ENCODE results near the gene PRKAG2. TPM values are rescaled to one million over a fixed set of nuclear protein-coding genes. Genes with fewer than 3 reads are reported as not detected.

PRKAG2 gene
- total and polyA plus RNA-seq, 4 donors, result 3.6 to 25.1 (median 16.8) TPM

GRCh38 chr7:151560243-151560642 is 316.7 kb downstream of the PRKAG2 start:
- WGBS, result 94% methylated on average over 9 of the region's 9 CpGs
- no peak for DNase-seq (ENCODE audit: low spot score)

DNA sequence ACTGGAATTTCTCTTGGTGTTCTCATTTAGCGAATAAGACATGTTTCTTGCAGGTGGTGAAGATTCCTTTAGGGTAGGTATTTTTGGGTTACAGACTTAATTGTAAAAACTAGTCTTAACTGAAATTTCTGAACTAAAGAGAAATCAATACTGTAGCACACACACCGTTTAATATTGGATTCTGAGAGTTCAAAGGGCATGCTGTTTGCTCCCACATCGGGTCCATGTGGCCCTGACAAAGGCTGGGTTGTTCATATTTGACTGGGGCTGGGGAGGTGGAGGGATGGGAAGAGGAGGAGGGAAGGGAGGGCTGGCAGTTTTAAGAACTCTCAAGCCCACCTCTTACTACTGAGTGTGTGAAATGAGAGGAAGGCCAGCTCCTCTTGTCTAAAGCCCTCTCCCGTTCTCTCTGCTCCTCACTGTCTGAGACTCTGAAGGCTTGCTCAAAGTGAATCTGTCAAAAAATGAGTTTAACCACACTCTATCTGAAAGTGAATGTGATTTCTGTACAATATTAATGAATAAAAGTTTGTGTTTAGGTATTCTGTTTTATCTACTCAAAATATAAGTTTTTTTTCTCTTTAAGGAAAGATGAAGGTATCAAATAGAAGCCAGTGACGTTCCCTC is 317.2 kb downstream of the PRKAG2 start:
- peaks cover 2 to 16% (median 14%) of the 10 kb centered on the region in 4 donors for H3K4me1 ChIP-seq (ENCODE audit: control insufficient read depth in 4 of 4, insufficient read depth in 4 of 4, low read length in 3 of 4)
- DNase-seq (ENCODE audit: low spot score), result no peak
- H3K4me3 ChIP-seq (ENCODE audit: low read depth in 1 of 3, low read length in 3 of 3), result no peak overlapping the region
- no peak overlapping the region for H3K9ac ChIP-seq (ENCODE audit: low read depth in 1 of 2, low read length in 2 of 2)
- no peaks in the 10 kb centered on the region for H3K9me3 ChIP-seq (ENCODE audit: control insufficient read depth in 4 of 4, low read length in 3 of 4)
- TF ChIP-seq YY1 (IDR thresholded peaks at IDR 0.05), result peak; percentile 57
- TF ChIP-seq RAD21 (IDR thresholded peaks at IDR 0.05), result peak; percentile 32 to 50
- peak; percentile 42 for TF ChIP-seq SP1 (IDR thresholded peaks at IDR 0.05)
- peak; percentile 30 to 50 for TF ChIP-seq RXRA (IDR thresholded peaks at IDR 0.05)
- peak; percentile 45 for TF ChIP-seq ZBTB33 (IDR thresholded peaks at IDR 0.05)
- TF ChIP-seq GABPA (IDR thresholded peaks at IDR 0.05 in 1 of 2, conservative IDR thresholded peaks at IDR 0.05 in 1 of 2), result no peak
- TF ChIP-seq TAF1 (conservative IDR thresholded peaks at IDR 0.05), result no peak
- TF ChIP-seq NR2F2 (IDR thresholded peaks at IDR 0.05), result no peak
- TF ChIP-seq REST (IDR thresholded peaks at IDR 0.05), result peak; percentile 39
- TF ChIP-seq, protein P1, sequence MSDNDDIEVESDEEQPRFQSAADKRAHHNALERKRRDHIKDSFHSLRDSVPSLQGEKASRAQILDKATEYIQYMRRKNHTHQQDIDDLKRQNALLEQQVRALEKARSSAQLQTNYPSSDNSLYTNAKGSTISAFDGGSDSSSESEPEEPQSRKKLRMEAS (IDR thresholded peaks at IDR 0.05), result peak; percentile 81
- TF ChIP-seq HNF4A (conservative IDR thresholded peaks at IDR 0.05), result peak; percentile 75 to 81
- WGBS, result 65% methylated on average over 5 of the region's 5 CpGs
- peak overlapping the region in 1 of 2 donors; percentile 19 for H3K27ac ChIP-seq (ENCODE audit: low read depth in 1 of 2, low read length in 2 of 2)
- H3K27me3 ChIP-seq (ENCODE audit: control insufficient read depth in 4 of 4, insufficient read depth in 4 of 4, low read length in 3 of 4), result no peaks in the 10 kb centered on the region
- peaks cover under 1 to 45% (median 27%) of the 10 kb centered on the region in 4 donors for H3K36me3 ChIP-seq (ENCODE audit: control insufficient read depth in 4 of 4, insufficient read depth in 3 of 4, low read depth in 1 of 4, low read length in 3 of 4)

More at GRCh38 chr7:151560243-151560642, 316.7 kb downstream of the PRKAG2 start:
- no peak overlapping the region for H3K27ac ChIP-seq (ENCODE audit: low read depth in 1 of 2, low read length in 2 of 2)
- no peaks in the 10 kb centered on the region for H3K9me3 ChIP-seq (ENCODE audit: control insufficient read depth in 4 of 4, low read length in 3 of 4)
- TF ChIP-seq EGR1 (IDR thresholded peaks at IDR 0.05; ENCODE audit: low read depth in 2 of 2), result no peak
- TF ChIP-seq JUND (IDR thresholded peaks at IDR 0.05), result no peak
- TF ChIP-seq RAD21 (IDR thresholded peaks at IDR 0.05), result no peak
- TF ChIP-seq HNF4A (conservative IDR thresholded peaks at IDR 0.05), result no peak
- no peak for TF ChIP-seq GABPA (IDR thresholded peaks at IDR 0.05 in 1 of 2, conservative IDR thresholded peaks at IDR 0.05 in 1 of 2)
- no peak for TF ChIP-seq YY1 (IDR thresholded peaks at IDR 0.05)
- no peak for TF ChIP-seq TAF1 (conservative IDR thresholded peaks at IDR 0.05)
- no peak for TF ChIP-seq FOXA2 (IDR thresholded peaks at IDR 0.05)
- no peak for TF ChIP-seq ATF3 (IDR thresholded peaks at IDR 0.05)
- no peak for TF ChIP-seq REST (IDR thresholded peaks at IDR 0.05)
- TF ChIP-seq SP1 (IDR thresholded peaks at IDR 0.05), result no peak
- TF ChIP-seq FOXA1 (IDR thresholded peaks at IDR 0.05), result no peak
- TF ChIP-seq RXRA (IDR thresholded peaks at IDR 0.05), result no peak
- TF ChIP-seq HNF4G (IDR thresholded peaks at IDR 0.05), result no peak
- no peaks in the 10 kb centered on the region for H3K27me3 ChIP-seq (ENCODE audit: control insufficient read depth in 4 of 4, insufficient read depth in 4 of 4, low read length in 3 of 4)
- no peak overlapping the region for H3K4me3 ChIP-seq (ENCODE audit: low read depth in 1 of 3, low read length in 3 of 3)
- no peak overlapping the region for H3K9ac ChIP-seq (ENCODE audit: low read depth in 1 of 2, low read length in 2 of 2)
- H3K4me1 ChIP-seq (ENCODE audit: control insufficient read depth in 4 of 4, insufficient read depth in 4 of 4, low read length in 3 of 4), result peaks cover 2 to 16% (median 14%) of the 10 kb centered on the region in 4 donors
- H3K36me3 ChIP-seq (ENCODE audit: control insufficient read depth in 4 of 4, insufficient read depth in 3 of 4, low read depth in 1 of 4, low read length in 3 of 4), result peaks cover 3 to 48% (median 31%) of the 10 kb centered on the region in 4 donors
